Endothelial cell of umbilical vein (primary cell): ENCODE data around the gene TM9SF3.

Source experiments
- EZH2 ChIP-seq: IDR thresholded peaks from 2 replicates; pipeline ENCODE4 v1.6.1; 2012; ENCODE audit warnings: borderline replicate concordance, low read depth, mild to moderate bottlenecking, moderate library complexity, low read length, inconsistent platforms; ENCODE audit not compliant: severe bottlenecking
- JUN ChIP-seq: IDR thresholded peaks from 2 replicates; pipeline ENCODE4 v1.6.1; 2011; ENCODE audit warnings: borderline replicate concordance, low read depth; ENCODE audit not compliant: insufficient read length, insufficient read depth
- MAX ChIP-seq: IDR thresholded peaks from 2 replicates; pipeline ENCODE4 v1.6.1; 2011; ENCODE audit not compliant: insufficient read depth, insufficient read length
- MYC ChIP-seq: IDR thresholded peaks from one replicate; pipeline ENCODE4 v1.6.1; 2011; ENCODE audit warnings: mild to moderate bottlenecking, low read depth, low read length
- POLR2A ChIP-seq: IDR thresholded peaks from 2 replicates; pipeline ENCODE4 v1.6.1; 2012; ENCODE audit warnings: low read depth, mild to moderate bottlenecking, control low read depth, low read length
- POLR2AphosphoS5 ChIP-seq: IDR thresholded peaks from 2 replicates; pipeline ENCODE4 v1.6.1; 2012; ENCODE audit warnings: low read depth, mild to moderate bottlenecking, control low read depth, low read length, moderate library complexity; ENCODE audit not compliant: insufficient read depth
- TF ChIP-seq, protein P1 (sequence below), 2 donors: IDR thresholded peaks; 1 replicate in 1 of 2; 2 replicates in 1 of 2; pipeline ENCODE4 v1.5.1; 2011; ENCODE audit warnings: low read length in 2 of 2, mild to moderate bottlenecking in 2 of 2, moderate library complexity in 2 of 2, control low read depth in 1 of 2, inconsistent platforms in 1 of 2, low read depth in 1 of 2; ENCODE audit not compliant: insufficient read depth in 1 of 2; ENCODE audit errors: extremely low read depth in 1 of 2

GRCh38 chr10:96591946-96592345 lies 5.1 kb upstream of the TM9SF3 start:
- TF ChIP-seq POLR2A (no peak), EZH2 (no peak), MYC (no peak), POLR2AphosphoS5 (no peak), MAX (no peak), JUN (no peak)
- TF ChIP-seq, protein P1, sequence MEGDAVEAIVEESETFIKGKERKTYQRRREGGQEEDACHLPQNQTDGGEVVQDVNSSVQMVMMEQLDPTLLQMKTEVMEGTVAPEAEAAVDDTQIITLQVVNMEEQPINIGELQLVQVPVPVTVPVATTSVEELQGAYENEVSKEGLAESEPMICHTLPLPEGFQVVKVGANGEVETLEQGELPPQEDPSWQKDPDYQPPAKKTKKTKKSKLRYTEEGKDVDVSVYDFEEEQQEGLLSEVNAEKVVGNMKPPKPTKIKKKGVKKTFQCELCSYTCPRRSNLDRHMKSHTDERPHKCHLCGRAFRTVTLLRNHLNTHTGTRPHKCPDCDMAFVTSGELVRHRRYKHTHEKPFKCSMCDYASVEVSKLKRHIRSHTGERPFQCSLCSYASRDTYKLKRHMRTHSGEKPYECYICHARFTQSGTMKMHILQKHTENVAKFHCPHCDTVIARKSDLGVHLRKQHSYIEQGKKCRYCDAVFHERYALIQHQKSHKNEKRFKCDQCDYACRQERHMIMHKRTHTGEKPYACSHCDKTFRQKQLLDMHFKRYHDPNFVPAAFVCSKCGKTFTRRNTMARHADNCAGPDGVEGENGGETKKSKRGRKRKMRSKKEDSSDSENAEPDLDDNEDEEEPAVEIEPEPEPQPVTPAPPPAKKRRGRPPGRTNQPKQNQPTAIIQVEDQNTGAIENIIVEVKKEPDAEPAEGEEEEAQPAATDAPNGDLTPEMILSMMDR (IDR thresholded peaks at IDR 0.05; ENCODE audit: extremely low read depth in 1 of 2, insufficient read depth in 1 of 2, low read depth in 1 of 2, low read length in 2 of 2): no peak
